GM18498 (cell line): ENCODE measurements around the gene BAG1.

ENCODE experiments used
- ATAC-seq: cut with Tn5 transposase; IDR thresholded peaks from one replicate; pipeline ENCODE4 v1.9.1; 2021; ENCODE audit warnings: mild to moderate bottlenecking, moderate library complexity; ENCODE audit not compliant: unreplicated experiment

BAG1 gene

GRCh38 chr9:33277484-33277883, 13.0 kb upstream of the BAG1 start:
- no peak for ATAC-seq

DNA sequence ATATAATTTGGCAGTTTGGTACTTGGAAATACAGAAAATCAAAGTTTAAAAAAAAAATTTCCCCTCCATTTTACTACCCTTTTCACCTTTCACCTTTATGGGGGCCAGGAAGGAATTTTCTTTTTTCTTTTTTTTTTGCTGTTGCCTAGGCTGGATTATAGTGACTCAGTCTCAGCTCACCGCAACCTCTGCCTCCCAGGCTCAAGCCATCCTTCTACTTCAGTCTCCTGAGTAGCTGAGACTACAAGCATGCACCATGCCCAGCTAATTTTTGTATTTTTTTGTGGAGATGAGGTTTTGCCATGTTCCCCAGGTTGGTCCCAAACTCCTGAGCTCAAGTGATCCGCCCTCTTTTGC, 9.4 kb upstream of the BAG1 start:
- no peak for ATAC-seq

DNA sequence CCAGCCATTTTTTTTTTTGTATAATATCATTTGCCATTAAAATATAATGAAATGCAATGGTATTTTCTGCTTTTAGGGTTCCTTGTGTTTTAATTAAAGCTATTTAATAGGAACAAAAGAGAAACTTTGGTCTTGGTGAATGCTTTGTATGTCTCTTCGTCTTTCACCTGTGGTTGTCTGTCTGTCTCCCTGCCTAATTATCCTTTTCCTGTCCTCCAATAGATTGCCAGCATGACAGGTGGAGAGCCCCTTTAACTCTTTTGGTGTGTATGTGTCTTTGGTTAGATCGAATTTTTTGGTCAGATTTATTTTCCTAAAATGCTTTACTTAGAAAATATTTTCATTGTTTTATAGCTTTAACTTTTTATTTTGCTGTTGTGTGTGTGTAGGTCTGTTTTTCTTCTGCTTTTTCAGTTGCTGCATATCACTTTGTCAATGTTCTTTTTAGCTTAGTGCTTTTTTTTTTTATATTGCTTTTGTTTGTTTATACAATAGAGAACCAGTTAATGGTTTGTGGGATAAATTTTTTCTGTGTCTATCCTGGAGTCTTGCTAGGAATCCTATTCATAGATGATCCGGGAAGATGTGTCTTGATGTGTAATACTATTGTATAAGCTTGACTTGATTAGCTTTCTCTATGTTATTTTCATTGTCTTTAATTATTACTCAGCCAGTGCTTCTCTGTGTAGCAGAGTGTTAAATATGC, 8.9 kb upstream of the BAG1 start:
- no peak for ATAC-seq

GRCh38 chr9:33272061-33272460, 7.6 kb upstream of the BAG1 start:
- no peak for ATAC-seq

- no peak for ATAC-seq
Measured at GRCh38 chr9:33270146-33270545, 5.6 kb upstream of the BAG1 start.

GRCh38 chr9:33267151-33267767, 2.8 kb upstream of the BAG1 start:
- no peak for ATAC-seq

- ATAC-seq, result no peak
Measured at GRCh38 chr9:33265211-33265865, 830 bp upstream of the BAG1 start.

GRCh38 chr9:33264003-33264472, 470 bp downstream of the BAG1 start:
- peak; percentile 43 for ATAC-seq

DNA sequence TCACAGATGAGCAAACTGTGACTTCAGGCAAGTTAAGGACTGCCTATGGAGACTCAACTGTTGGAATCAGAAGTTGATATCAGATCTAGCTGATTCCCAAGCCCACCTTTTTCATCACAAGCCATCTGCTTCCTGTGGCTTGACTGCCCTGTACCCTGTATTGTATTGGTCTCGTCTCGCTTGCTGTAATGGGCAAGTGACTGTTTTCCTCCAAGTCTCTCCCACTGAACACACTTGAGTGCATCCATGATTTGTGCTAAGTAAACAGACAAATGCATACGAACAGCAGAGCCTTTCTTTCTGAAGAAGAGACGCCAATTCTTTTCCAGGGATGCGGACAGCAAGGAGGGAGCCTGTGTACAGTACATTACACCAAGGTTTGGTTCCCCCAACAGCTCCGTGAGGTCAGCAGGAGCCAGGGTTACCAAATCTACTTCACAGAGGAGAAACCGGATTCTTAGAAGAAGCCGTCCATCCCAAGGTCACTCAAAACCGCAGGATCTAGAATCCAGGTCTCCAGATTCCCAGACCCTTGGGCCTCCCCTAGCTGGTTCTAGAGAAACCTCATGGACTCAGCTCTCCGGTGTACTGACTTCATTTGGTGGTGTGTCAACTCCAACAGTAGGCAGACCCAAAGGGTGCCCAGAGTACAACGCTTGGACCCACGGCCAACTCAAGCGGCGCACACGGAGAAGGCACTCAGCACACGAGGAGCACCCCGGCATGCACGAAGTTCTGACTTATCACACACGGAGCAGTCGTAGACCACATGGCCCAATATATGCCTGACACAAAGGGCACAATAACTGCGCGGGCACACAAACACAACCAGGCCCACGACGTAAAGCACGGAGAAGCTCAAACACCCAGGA, 1.1 kb downstream of the BAG1 start:
- peak; percentile 8 for ATAC-seq

- no peak for ATAC-seq
Measured at GRCh38 chr9:33260372-33260771, 4.1 kb downstream of the BAG1 start.

DNA sequence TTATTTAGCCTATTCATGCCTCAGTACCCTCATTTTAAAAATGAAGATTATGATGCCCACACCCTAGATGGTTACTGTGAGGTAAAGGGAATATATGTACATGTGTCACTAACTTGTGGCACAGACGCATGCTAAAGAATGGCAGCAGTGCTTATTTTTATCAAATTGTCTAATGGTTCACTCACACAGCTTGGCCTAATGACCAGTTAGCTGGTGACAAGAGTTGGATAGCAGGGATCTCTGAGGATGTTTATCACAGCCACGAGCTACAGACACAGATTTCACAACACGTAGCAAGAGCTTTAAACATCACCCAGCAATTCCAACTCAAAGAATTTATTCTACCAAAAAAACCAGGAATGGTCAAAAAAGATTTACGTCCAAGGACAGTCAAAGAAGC, 7.2 kb downstream of the BAG1 start:
- ATAC-seq, result no peak

- no peak for ATAC-seq
Measured at GRCh38 chr9:33256236-33256635, 8.3 kb downstream of the BAG1 start.

- ATAC-seq, result no peak
Measured at GRCh38 chr9:33255471-33255870, 9.0 kb downstream of the BAG1 start.

- ATAC-seq, result no peak
Measured at GRCh38 chr9:33255014-33255413, 9.5 kb downstream of the BAG1 start.

DNA sequence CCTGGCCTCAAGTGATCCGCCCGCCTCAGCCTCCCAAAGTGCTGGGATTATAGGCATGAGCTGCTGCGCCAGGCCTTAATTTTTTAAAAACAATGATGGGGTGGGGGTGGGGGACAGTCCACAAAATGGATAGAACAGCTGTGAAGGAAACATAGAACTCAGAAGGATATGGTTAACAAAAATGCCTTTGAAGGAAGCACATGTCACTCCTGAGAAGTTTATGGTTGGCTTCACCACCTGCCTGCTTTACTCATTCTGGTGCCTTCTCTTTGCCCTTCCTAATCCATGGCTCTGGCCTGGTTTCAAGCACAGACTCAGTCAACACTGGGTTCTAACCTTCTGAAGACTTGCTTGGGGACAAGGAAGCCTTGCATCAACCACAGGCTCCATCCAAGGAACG, 10.3 kb downstream of the BAG1 start:
- ATAC-seq, result no peak

GRCh38 chr9:33250458-33250995, 14.0 kb downstream of the BAG1 start:
- no peak for ATAC-seq

DNA sequence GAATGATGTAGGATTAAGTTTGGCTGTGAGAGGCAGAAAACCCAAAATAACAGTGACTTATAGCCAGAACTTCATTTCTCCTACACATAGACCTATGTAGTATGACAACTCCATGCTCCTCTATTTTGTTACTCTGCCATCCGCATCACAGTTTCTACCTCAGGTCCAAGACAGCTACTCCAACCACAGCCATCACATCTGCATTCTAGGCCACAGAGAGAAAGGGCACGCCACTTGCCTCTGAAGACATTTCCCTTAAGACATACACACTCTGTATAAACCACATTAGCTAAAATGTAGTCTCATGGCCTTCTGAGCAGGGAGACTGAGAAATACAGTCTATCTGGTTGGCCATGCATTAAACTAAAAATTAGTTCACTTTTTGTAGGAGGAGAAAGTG, 14.5 kb downstream of the BAG1 start:
- ATAC-seq, result no peak

- peak; percentile 62 for ATAC-seq
Measured at GRCh38 chr9:33249087-33249658, 15.3 kb downstream of the BAG1 start.

DNA sequence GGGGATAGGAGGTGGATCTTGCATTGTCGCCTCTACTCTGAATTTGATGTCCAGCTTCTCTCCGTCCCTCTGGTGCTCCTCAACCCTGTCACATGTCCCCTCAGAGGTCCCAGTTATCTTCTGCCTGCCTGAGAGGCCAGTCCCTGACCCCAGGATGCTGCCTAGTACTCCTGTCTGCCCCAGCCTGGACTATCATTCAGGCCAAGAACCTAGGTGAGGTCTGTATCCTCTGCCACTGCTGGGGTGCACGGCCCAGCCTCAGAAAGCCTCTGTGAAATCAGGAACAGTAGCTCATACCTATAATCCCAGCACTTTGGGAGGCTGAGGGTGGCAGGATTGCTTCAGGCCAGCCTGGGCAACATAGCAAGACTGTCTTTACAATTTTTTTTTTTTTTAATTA, 15.9 kb downstream of the BAG1 start:
- ATAC-seq, result peak; percentile 11

GRCh38 chr9:33246269-33246860, 18.1 kb downstream of the BAG1 start:
- no peak for ATAC-seq
